GM19468 (cell line): ENCODE measurements around the gene BEST3.
A peak's percentile ranks its signal among the peaks of the same experiment; 100 is the strongest.

Source experiments
- ATAC-seq: cut with Tn5 transposase; IDR thresholded peaks from one replicate; pipeline ENCODE4 v1.9.1; 2021; ENCODE audit warnings: mild to moderate bottlenecking, moderate library complexity, moderate number of reproducible peaks; ENCODE audit not compliant: unreplicated experiment; ENCODE audit errors: extremely low read depth

Gene BEST3

DNA sequence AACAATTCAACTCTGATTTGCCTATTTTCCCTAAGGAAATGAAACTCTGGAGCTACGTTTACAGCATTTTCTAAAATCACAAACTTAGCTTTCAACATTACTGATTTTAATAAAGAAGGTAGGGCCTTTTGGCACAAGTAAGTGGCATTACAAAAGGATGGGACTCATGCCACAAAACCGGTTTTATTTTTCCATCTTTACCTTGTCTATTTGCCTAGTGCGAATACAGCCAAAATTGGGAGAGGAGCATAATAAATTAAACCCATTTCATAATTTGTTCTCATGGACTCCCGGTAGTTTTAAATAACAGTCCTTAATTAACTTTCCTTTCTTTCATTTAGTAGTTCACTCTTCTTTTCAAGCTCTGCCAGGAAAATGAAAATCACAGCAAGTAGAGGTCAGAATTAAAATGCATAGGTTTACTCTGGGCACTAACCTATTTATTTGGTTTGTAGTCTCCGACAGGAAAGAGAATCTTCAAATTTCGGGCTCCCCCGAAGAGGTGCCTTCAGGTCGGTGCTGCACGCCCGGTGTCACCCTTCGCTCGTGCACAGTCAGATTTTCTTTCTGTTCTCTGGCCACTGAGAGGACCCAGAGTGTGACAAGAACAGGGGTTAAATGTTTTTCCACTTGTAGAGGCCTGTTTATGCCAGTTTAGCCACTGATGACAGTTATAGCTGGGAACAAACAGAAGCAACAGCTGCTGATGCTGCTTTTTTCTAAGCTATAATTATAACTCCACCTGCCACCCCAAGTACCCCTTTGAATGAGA is at the start of gene BEST3:
BEST3 (minus strand) TSS at position 535 of the 772 bp plus-strand sequence. CDS start 1,505 bp downstream, outside the sequence.
- ATAC-seq = no peak

DNA sequence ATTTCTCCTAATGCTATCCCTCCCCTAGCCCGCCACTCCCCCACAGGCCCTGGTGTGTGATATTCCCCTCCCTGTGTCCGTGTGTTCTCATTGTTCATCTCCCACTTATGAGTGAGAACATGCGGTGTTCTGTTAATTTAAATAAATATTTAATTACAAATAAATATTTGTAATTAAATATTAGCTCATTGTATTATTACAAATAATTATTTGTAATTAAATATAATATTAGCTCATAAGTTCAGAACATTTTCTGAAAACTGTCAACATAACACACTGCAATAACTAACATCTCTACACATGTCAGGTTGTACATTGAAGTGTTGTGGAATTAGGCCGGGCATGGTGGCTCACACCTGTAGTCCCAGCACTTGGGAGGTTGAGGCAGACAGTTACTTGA is 45.0 kb upstream of the BEST3 start:
- no peak for ATAC-seq

DNA sequence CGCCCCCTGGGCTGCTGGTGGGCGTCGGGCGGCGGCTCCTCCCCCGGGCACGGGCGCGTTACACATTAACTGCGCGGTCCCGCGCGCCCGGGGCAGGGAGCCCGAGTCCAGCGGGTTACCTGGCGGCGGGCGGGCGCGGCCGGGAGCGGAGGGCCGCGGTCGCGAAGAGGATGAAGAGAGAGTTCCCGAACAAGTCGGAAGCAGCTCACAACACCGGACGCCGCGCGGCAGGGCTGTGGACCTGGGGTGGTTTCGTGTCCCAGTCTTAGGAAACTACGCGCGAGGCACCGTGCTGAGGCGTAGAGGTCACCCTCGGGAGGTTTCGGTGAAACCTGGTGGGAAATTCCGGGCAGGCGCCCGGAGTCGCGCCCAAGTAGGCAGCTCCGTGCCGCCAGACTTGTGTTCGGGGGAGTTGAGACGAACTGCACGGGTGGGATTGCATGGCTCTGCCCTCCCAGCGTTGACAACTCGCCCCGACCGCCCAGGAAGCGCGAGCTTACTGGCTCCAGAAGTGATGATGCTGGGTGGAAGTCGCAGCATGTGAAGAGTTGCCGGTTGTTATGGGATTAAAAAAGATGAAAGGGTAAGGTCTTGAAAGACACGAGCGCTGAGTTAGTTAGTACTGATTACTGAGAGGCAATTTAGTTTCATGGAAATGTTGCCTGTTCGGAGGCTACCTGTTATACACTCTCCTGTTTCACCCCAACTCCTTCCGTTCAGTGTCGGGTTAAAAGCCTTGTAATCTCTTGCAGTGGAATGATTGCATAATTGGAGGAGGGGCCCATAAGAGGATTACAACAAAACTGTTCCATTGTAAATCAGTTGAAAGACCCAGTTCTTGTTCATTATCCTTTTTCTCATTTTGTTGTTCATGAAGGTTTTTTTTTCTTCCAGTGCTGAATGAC is 40.4 kb upstream of the BEST3 start:
- ATAC-seq = peak; percentile 8

DNA sequence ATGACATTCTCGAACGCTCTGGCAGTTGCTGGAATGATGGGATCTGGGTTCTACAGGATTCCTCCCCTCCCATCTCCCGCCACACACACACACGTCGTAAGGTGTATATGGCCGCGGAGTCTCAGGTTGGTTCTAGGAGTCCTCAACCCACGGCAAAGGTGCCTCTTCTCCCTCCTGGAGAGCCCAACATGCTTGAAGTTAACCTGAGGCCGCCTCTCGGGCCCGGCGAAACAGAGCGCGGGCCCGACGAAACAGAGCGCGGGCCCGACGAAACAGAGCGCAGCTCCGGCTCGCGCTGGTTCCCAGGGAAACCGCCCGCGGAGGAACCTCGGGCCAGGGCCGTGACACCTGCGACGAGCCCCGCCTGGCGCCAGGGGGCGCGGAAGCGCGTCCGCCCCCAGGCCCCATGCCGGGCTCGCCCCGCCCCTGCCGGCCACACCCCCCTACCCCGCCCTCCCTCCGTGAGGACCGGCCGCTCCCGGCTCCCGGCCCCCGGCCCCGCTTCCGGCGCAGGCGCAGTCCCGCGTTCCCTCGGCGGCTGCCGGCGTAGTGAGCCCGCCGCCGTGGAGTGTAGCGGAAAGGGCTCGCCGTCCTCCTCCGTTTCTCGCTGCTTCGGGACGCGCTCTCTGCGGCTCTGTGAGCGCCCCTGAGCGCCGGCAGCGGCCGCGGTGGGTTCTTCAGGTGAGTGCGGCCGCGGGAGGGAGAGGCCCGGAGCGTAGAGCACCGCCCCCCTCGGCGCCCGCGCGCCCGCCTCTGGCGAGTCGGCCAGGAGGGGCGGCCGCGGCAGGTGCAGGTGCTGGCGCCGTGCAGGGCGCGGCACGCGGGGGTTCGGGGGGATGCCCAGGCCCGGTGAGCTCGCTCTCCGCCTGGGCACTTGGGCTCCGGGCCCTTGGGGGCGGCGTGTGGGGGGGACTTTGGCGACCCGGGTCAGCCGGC is 39.5 kb upstream of the BEST3 start, which contains the start of gene RAB3IP:
RAB3IP (plus strand) TSS at position 510 of the 936 bp plus-strand sequence. CDS start 16,549 bp downstream, outside the sequence.
- ATAC-seq = peak; percentile 89

DNA sequence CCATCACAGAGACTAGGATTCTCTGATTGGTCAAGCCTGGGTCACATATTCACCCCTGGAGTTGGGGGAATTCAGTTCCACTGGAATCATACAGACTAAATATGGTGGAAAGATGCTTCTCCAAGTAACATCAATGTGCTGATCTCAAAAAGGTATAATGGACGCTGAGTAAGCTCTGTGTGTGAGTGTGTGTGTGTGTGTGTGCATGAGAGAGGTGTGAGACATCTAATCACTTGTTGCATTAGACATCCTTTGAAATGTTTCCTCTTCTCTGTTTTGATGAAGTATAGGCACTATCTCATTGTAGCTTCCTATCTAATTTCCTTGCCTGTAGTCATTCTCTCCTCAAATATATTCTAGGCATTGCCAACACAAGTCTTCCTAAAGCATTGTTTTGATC is 34.5 kb upstream of the BEST3 start:
- no peak for ATAC-seq

DNA sequence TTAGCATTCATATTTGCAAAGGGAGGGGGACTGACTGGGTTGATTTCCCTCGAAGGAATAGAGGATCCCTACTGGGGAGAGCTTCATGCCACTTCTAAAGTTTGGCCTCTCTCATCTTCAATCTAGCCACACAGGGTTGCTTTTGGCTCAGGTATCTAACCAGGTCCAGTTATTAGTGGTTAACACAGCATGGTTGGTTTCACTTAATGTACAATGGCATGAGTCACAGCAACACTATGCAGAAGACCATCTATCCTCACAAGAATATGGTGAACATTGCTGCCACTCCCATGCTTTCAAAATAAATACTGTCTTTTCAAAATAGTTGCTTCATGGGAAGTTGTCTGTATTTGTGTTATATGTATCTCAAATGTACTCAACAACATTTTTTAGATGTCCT is 33.0 kb upstream of the BEST3 start:
- ATAC-seq = no peak

DNA sequence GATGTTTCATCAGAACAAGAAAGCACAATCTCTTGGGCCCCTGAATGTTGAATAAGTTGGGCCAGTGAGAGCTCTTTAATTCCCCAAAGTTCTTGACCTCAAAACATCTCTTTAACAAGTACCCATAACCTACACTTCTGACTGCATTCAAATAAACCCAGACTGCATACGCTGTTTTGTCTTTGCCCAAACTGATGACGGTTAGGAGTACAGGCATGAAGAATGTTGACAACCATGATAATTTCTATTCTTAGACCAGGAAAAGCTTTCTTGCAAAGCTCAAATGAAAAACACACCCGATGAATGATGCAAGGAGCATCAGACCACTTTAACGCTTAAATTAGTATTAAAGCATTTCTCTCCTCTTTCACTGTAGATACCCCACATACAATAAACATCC is 27.8 kb upstream of the BEST3 start:
- ATAC-seq = no peak

DNA sequence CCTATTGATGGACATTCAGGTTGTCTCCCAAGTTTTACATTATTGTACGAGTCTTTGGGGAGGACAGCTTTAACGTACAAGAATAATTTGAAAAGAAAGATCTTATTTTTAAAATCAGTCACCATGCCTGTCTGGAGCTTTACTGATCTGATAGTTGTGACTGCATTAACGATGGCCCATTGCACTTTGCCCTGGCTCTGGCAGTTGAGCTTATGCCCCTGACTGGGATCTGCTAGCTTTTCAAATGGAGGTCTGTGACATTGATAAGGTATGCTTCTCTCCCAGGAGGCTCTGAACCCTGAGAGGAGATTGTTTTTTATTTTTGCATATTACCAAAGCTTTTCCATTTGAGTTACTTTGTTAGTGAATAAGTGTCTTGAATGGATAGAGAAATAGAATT is 21.6 kb upstream of the BEST3 start:
- ATAC-seq = no peak

DNA sequence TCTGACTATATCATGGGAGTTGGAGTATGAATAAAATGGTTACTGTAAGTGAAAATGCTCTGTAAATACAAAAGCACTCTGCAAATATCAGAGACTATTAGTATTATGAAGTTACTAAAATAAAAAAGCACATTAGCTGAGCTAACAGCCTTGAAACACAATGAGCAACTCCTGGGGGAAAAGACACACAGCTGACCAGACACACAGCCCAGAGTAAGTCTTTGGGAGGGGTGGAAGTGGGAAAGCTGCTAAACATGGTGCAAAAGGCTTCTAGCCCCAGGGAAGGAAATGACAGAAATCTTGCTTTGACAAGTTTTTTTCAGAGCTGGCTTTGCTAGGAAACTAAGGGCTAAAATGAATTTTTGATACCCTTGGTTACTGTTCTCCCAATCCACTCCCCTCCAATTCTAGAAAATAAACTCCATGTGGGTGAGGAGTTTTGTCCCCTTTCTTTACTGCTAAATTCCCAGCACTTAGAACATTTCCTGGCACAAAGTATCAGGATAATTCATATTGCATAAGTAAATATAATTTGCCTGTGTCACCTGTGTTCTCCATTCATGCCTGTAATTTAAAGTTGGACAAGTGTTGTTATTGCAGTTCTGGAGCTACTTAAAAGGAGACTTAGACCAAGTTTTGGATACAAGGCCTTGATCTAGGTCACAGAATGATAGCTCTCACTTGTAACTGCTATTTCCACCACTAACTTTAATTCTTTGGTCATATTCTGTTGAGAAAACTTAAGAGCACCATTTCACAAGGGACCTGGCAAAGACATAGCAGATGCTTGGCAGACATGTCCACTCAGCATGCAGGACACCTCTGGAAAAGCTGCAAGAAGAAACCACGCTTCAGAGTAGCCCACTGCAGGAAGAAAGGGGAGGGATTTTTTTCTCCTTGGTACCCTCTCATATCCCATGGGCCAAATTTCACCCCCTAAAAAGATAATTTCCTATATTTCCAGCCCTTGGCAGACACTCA is 20.5 kb upstream of the BEST3 start:
- no peak for ATAC-seq

DNA sequence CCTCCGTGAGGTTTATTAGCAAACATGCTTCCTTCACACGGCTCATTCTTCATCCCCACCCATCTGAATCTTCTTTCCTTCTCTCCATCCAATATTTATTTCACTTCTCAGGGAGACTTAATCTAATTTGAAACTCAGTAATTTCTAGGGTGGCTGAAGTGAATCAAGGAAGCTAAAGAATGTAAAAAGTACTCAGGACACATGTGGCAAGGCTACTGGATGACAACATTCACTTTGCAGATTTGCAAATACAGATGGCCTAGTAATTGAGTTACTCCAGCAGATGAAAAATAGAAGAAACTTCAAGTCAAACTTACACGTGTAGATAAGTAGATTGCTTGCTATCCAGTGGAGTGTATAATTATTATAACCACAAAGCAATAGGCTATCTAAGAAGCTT is 15.4 kb upstream of the BEST3 start:
- ATAC-seq = no peak

DNA sequence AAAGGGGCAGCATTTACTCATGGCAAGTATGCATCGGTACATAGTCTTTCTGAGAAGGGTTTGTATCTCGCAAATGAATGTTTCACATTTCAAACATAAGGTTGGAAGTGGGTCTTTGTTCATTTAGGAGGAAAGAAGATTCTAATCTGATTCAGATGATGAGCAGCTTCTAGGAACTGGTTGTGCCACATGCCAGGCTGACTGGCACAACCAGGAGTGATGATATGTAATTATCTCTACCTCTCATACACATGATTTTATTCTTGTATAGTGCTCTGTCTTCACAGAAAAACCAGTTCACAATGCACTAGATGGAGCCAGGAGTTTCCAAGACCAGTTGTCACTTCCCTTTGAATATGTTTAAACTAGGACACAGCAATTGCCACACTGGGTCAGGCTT is 13.7 kb upstream of the BEST3 start:
- no peak for ATAC-seq

DNA sequence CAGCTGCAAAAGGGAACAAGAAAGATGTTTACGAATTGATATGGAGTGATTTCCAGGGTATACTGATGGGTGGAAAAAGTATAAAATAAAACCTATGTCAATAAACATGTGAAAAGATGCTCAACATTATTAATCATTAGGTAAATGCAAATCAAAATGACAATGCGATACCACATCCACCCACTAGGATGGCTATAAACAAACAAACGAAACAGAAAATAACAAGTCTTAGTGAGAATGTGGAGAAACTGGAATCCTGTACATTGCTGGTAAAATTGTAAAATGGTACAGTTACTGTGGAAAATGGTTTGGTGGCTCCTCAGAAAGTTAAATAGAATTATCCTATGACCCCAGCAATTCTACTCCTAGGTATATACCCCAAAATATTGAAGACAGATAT is 9.5 kb upstream of the BEST3 start:
- no peak for ATAC-seq

DNA sequence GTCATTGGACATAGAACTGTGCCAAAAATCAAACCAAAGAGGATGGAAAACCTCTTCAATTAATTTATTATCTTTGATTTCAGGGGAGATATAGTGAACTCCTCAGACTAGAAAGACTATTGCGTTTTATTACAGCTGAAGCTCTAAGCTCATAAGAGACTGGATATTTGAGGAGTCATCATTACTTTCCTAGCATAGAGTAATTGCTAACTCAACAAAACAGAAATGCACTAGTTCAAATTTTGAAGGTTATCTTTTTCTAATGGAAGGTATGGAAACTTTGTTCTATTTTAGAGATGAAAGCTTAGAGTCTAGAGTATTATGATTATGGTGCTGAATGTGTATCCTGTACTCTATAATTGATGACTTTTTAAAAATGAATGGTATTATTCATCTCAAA is 5.3 kb upstream of the BEST3 start:
- no peak for ATAC-seq

DNA sequence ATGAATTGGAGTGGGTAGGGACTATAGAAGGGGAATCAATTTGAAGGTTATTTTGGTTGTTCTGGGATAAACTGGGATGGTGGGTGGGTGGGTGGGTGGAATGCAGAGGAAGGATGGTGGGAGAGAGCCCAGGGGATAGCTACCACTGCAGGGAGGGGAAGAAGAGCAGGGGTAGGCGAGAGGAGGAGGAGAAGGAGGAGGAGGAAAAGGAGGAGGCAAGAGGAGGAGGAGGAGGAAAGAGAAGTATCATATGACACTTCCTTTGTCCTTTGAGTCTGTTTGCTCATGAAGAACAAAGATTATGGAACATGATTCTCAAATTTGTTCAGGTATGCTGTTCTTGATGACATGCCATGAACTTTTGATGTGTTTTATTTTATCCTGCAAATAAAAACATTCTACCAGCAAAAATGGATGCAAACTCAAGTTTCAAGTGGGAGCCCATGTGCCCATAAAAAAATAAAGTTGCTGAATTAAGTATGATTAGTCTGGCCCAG is 4.1 kb upstream of the BEST3 start:
- no peak for ATAC-seq

DNA sequence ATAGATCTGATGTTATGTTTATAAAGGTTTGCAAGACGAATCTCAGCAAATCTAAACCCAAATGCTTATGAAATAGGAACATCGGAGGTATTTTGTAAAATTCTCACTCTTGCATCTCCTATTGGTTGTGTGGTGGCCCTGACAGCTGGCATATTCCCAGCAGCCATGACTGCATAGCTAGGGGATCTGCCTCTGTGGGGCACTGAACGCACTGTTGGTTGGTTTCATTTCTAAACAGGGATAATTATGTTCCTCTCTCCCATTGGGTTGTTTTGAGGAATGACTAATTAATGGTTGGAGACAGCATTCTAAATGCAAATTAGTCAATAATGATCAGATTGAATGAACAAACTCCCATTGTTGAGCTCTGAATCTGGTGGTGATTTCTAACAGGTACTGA is 2.7 kb upstream of the BEST3 start:
- ATAC-seq = no peak

DNA sequence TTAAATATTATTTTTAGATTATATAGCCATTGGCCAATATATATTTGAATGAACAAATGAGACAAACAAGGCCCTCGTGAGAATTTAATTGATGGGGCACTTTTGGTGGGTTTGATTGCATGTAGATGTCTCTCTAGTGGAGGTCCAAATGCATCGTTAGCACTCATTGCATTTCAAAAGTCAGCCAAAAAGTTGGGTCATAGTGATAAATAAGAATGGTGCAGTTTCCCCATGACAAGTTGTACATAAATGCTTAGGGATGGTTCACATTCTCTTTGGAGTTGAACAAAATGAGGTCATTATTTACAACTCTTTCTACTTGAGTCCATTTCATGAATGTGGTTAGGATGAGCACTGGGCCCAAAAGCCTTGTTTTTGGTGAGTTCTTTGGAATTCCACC is 1.0 kb downstream of the BEST3 start:
- no peak for ATAC-seq

DNA sequence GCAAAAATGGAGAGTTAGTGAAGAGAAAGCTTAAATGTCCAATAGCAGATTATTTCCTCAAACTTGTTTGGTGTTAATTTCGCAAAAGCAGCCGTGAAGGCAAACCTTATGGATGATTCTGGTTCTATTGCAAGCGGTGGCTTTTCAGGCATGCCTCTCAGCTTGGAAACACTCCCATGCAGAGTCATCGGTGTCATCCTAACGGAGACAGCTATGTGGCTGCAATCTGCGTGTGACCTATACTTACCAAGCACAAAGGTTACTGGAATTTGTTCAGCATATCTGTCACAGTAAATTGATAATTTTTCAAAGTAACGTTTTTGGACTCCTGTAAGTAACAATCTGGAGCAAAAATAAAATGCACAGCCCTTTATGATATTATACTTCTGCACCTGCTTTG is 5.0 kb downstream of the BEST3 start:
- ATAC-seq = no peak

DNA sequence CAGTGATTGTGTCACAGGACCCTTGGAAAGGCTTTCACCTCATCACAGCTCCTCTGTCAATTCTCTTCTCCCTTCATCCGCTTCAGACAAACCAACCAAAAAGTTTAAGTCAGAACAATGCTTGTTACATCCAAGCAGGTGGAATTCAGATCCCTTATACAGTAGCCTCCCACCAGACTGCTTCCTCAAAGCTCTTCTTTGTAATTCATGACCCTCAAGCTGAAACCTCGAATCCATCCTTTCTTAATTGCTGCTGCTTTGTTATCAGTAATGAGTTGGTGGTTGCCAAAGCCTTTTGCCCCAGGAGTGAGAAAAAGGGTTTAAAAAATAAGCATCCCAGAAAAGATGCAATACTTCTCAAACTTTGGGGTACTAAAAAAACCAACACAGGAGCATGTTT is 9.5 kb downstream of the BEST3 start:
- no peak for ATAC-seq
